IMR-90 (cell line): ENCODE data around the gene TRAF1. TPM values are rescaled to one million over a fixed set of nuclear protein-coding genes. Genes with fewer than 3 reads are reported as not detected.

ENCODE experiments used
- ATAC-seq: fragments of 200-7000 bp; cut with Tn5 transposase; 2 replicates; pipeline ENCODE4 v1.9.1; 2020; ENCODE audit warnings: low read depth, mild to moderate bottlenecking, moderate library complexity
- BruUV-seq: library from RNA; stranded (reverse); fragments of 400-500 nt; replicated peaks from 2 replicates; lab custom pipeline; 2021; lab: Mats Ljungman, UMichigan
- CTCF ChIA-PET: fragments of 300-600 bp; formaldehyde crosslinking; extraction: SDS; loops from one replicate; lab custom pipeline; 2021; ENCODE audit warnings: antibody characterized with exemption; lab: Yijun Ruan, JAX
- POLR2A ChIA-PET: fragments of 300-600 bp; sonication (Branson Sonifier 250); formaldehyde crosslinking; loops from one replicate; lab custom pipeline; 2022; ENCODE audit warnings: antibody characterized with exemption; ENCODE audit not compliant: unreplicated experiment; lab: Charles Lee
- DNase-seq: peaks from one replicate; pipeline ENCODE4 v3.0.0; 2013
- H2AFZ ChIP-seq: replicated peaks from 2 replicates; pipeline ENCODE3; 2013; ENCODE audit warnings: low read length, mild to moderate bottlenecking; ENCODE audit not compliant: poor library complexity
- H2AK5ac ChIP-seq: 2 replicates; pipeline ENCODE4 v1.6.1; 2013; ENCODE audit warnings: low read depth, low read length, inconsistent platforms
- H2AK9ac ChIP-seq: replicated peaks from 2 replicates; pipeline ENCODE3; 2013; ENCODE audit warnings: mild to moderate bottlenecking, low read depth, low read length, moderate library complexity; ENCODE audit not compliant: poor library complexity
- H2BK120ac ChIP-seq: 2 replicates; pipeline ENCODE4 v1.6.1; 2013; ENCODE audit warnings: low read depth, low read length, inconsistent platforms
- H2BK15ac ChIP-seq: 3 replicates; pipeline ENCODE4 v1.6.1; 2013; ENCODE audit warnings: low read depth, low read length, inconsistent platforms
- H2BK20ac ChIP-seq: 2 replicates; pipeline ENCODE4 v1.6.1; 2013; ENCODE audit warnings: low read depth, mild to moderate bottlenecking, inconsistent platforms, low read length, moderate library complexity
- H2BK5ac ChIP-seq: 2 replicates; pipeline ENCODE4 v1.6.1; 2013; ENCODE audit warnings: mild to moderate bottlenecking, low read depth, low read length, inconsistent platforms; ENCODE audit not compliant: poor library complexity, severe bottlenecking
- H3K14ac ChIP-seq: replicated peaks from 2 replicates; pipeline ENCODE4 v1.6.1; 2013; ENCODE audit warnings: low read depth, low read length, inconsistent platforms
- H3K18ac ChIP-seq: 2 replicates; pipeline ENCODE4 v1.6.1; 2013; ENCODE audit warnings: low read depth, low read length, control low read depth
- H3K23ac ChIP-seq: 2 replicates; pipeline ENCODE4 v1.6.1; 2013; ENCODE audit warnings: low read depth, low read length, inconsistent platforms
- H3K27ac ChIP-seq: 2 replicates; pipeline ENCODE4 v1.5.1; 2013; ENCODE audit warnings: mild to moderate bottlenecking, control low read depth, low read length; ENCODE audit not compliant: insufficient read depth
- H3K27me3 ChIP-seq: 2 replicates; pipeline ENCODE4 v1.6.1; 2013; ENCODE audit warnings: low read length; ENCODE audit not compliant: control insufficient read depth, insufficient read depth
- H3K36me3 ChIP-seq: 2 replicates; pipeline ENCODE4 v1.6.1; 2013; ENCODE audit warnings: low read length, mixed read lengths; ENCODE audit not compliant: control insufficient read depth, insufficient read depth
- H3K4ac ChIP-seq: 2 replicates; pipeline ENCODE4 v1.6.1; 2013; ENCODE audit warnings: low read depth, low read length, inconsistent platforms
- H3K4me1 ChIP-seq: 2 replicates; pipeline ENCODE4 v1.6.1; 2013; ENCODE audit warnings: low read length, mixed read lengths; ENCODE audit not compliant: control insufficient read depth, insufficient read depth
- H3K4me2 ChIP-seq: 2 replicates; pipeline ENCODE4 v1.6.1; 2013; ENCODE audit warnings: low read depth, mild to moderate bottlenecking, control low read depth, low read length, moderate library complexity
- H3K4me3 ChIP-seq: 2 replicates; pipeline ENCODE4 v1.5.1; 2013; ENCODE audit warnings: low read depth, mild to moderate bottlenecking, control low read depth, low read length, moderate library complexity; ENCODE audit not compliant: insufficient read depth
- H3K56ac ChIP-seq: 2 replicates; pipeline ENCODE4 v1.6.1; 2013; ENCODE audit warnings: low read length, inconsistent platforms; ENCODE audit not compliant: insufficient read depth; ENCODE audit errors: extremely low read depth
- H3K79me1 ChIP-seq, 2 experiments: 2 replicates each; pipeline ENCODE4 v1.6.1; 2013; ENCODE audit warnings: low read length in 2 of 2, inconsistent platforms in 1 of 2, low read depth in 1 of 2
- H3K9ac ChIP-seq: 2 replicates; pipeline ENCODE4 v1.6.1; 2013; ENCODE audit warnings: low read depth, low read length, control low read depth
- H3K9me1 ChIP-seq: 2 replicates; pipeline ENCODE4 v1.6.1; 2013; ENCODE audit warnings: low read length, inconsistent platforms; ENCODE audit not compliant: insufficient read depth
- H3K9me3 ChIP-seq: 2 replicates; pipeline ENCODE4 v1.6.1; 2013; ENCODE audit warnings: low read length; ENCODE audit not compliant: control insufficient read depth, insufficient read depth
- H4K20me1 ChIP-seq: 2 replicates; pipeline ENCODE4 v1.6.1; 2013; ENCODE audit warnings: low read length, inconsistent platforms; ENCODE audit not compliant: insufficient read depth
- H4K5ac ChIP-seq: 2 replicates; pipeline ENCODE4 v1.6.1; 2013; ENCODE audit warnings: mild to moderate bottlenecking, low read depth, low read length, control low read depth
- H4K8ac ChIP-seq, 2 experiments: 2 replicates each; pipeline ENCODE4 v1.6.1; 2013; ENCODE audit warnings: low read depth in 2 of 2, low read length in 2 of 2, control low read depth in 1 of 2, inconsistent platforms in 1 of 2
- H4K91ac ChIP-seq: 2 replicates; pipeline ENCODE4 v1.6.1; 2013; ENCODE audit warnings: low read depth, low read length, inconsistent platforms; ENCODE audit not compliant: insufficient read depth
- BHLHE40 ChIP-seq: fragments of 150-350 bp; IDR thresholded peaks from 2 replicates; pipeline ENCODE4 v1.6.1; 2016; ENCODE audit warnings: mild to moderate bottlenecking, low read depth, low read length
- CEBPB ChIP-seq: IDR thresholded peaks from 2 replicates; pipeline ENCODE4 v1.6.1; 2012; ENCODE audit warnings: low read depth, low read length, improper control_type of control experiment
- CTCF ChIP-seq: conservative IDR thresholded peaks from 2 replicates; pipeline ENCODE4 v1.5.1; 2012; ENCODE audit warnings: mild to moderate bottlenecking, low read depth, low read length, improper control_type of control experiment
- FOS ChIP-seq: fragments of 150-350 bp; IDR thresholded peaks from 2 replicates; pipeline ENCODE4 v1.6.1; 2016; ENCODE audit warnings: low read depth, low read length
- MAFK ChIP-seq: IDR thresholded peaks from 2 replicates; pipeline ENCODE4 v1.6.1; 2012; ENCODE audit warnings: low read depth, low read length, improper control_type of control experiment
- MXI1 ChIP-seq: IDR thresholded peaks from 2 replicates; pipeline ENCODE4 v1.6.1; 2012; ENCODE audit warnings: low read depth, mild to moderate bottlenecking, low read length, moderate library complexity, borderline replicate concordance
- NFE2L2 ChIP-seq: fragments of 150-350 bp; IDR thresholded peaks from 2 replicates; pipeline ENCODE4 v1.6.1; 2016; ENCODE audit warnings: low read depth, mild to moderate bottlenecking, low read length
- POLR2A ChIP-seq: IDR thresholded peaks from 2 replicates; pipeline ENCODE4 v1.6.1; 2012; ENCODE audit warnings: mild to moderate bottlenecking, low read depth, low read length
- RCOR1 ChIP-seq: IDR thresholded peaks from 2 replicates; pipeline ENCODE4 v1.6.1; 2012; ENCODE audit warnings: mild to moderate bottlenecking, low read length, improper control_type of control experiment; ENCODE audit not compliant: insufficient replicate concordance
- RFX5 ChIP-seq: IDR thresholded peaks from 2 replicates; pipeline ENCODE4 v1.8.0; 2012; ENCODE audit warnings: low read depth, mild to moderate bottlenecking, low read length, moderate library complexity
- SMC3 ChIP-seq: fragments of 150-350 bp; IDR thresholded peaks from 2 replicates; pipeline ENCODE4 v1.6.1; 2016; ENCODE audit warnings: low read depth, mild to moderate bottlenecking, antibody characterized with exemption, low read length, moderate library complexity
- WGBS, 2 experiments: methylation state at CpG; one replicate each; pipeline versions ENCODE4 v1.1.5 to v1.1.7; 2013; ENCODE audit warnings: missing lambda C conversion rate in 2 of 2; ENCODE audit not compliant: insufficient read length in 1 of 2; ENCODE audit errors: extremely low coverage in 2 of 2; 5-methylcytosine and 5-hydroxymethylcytosine counted together
- dilution Hi-C: fragments of 300-500 bp; cut with HindIII; formaldehyde crosslinking; loops from one replicate; pipeline ENCODE4 v1.14.3; 2018; ENCODE audit warnings: low sequenced_read_pairs; ENCODE audit not compliant: unreplicated experiment
- in situ Hi-C: fragments of 300-500 bp; cut with MboI; formaldehyde crosslinking; loops from 3 replicates; pipeline ENCODE4 v1.14.3; 2019; ENCODE audit warnings: low sequenced_read_pairs, inconsistent platforms, mixed read lengths
- intact Hi-C: fragments of 100-400 bp; cut with micrococcal nuclease; formaldehyde crosslinking; loops from 2 replicates; pipeline ENCODE4 v1.10.0; 2022
- polyA plus RNA-seq, 3 experiments: library from polyadenylated mRNA; depleted of rRNA; stranded (reverse); fragments of >200 nt; gene quantifications; 2 replicates each; pipeline ENCODE4 v1.2.3, GENCODE V29; 2012; ENCODE audit warnings: low replicate concordance in 1 of 3
- total RNA-seq: library from RNA; depleted of rRNA; stranded (reverse); fragments of >200 nt; gene quantifications from 2 replicates; pipeline ENCODE4 v1.2.3, GENCODE V29; 2012
- TF ChIP-seq, protein P1 (sequence below): fragments of 150-350 bp; IDR thresholded peaks from 2 replicates; pipeline ENCODE4 v1.6.1; 2016; ENCODE audit warnings: low read depth, mild to moderate bottlenecking, low read length, moderate library complexity, borderline replicate concordance

The TRAF1 gene
- total and polyA plus RNA-seq, 2 of the 4 experiments (the other 2 are of a cell fraction) = 3.9 to 4.1 TPM

GRCh38 chr9:120867676-120868338, 58.8 kb downstream of the TRAF1 start (continued):
- TF ChIP-seq CTCF (no peak), MXI1 (no peak)

DNA sequence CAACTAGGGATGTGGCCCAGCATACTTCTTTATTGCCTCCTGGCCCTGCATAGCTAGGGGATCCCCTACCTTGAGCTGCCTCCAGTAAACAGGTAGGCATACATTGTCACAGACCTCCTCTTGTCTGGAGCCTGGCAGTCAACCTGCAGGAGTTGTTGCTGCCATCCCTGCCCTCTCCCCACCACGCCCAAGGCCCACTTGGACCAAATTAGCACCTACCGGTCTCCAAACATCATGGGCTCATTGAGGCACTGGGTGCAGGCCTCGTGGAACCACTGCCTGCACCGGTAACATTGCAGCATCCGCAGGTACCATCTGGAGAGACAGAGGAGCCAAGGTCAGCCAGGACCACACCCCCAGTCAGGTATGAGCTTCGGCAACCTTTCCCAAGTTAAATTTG, 59.9 kb downstream of the TRAF1 start:
- Histone ChIP-seq H4K91ac (no peak overlapping the region), H3K36me3 (peaks cover 30% of the 10 kb centered on the region), H2BK120ac (no peak overlapping the region), H2AFZ (no peak overlapping the region), H4K8ac (no peak overlapping the region), H3K18ac (no peak overlapping the region), H3K79me1 (peaks cover 7 to 33% of the 10 kb centered on the region in 2 experiments), H3K23ac (no peak overlapping the region), H2AK9ac (peak overlapping the region; percentile 6), H3K27ac (no peak overlapping the region), H2BK5ac (no peak overlapping the region), H2BK20ac (no peak overlapping the region), H3K4ac (no peak overlapping the region), H3K4me3 (no peak overlapping the region), H3K9me1 (peaks cover 18% of the 10 kb centered on the region), H3K27me3 (no peaks in the 10 kb centered on the region), H3K56ac (no peak overlapping the region), H3K4me1 (peaks cover 8% of the 10 kb centered on the region), H3K14ac (no peak overlapping the region), H4K20me1 (no peaks in the 10 kb centered on the region), H4K5ac (no peak overlapping the region), H3K9ac (no peak overlapping the region), H3K4me2 (no peak overlapping the region), H3K9me3 (no peaks in the 10 kb centered on the region), H2BK15ac (no peak overlapping the region), H2AK5ac (no peak overlapping the region)
- 97% methylated on average over 5 of the region's 6 CpGs; no CpG with 5 or more reads in 1 of the 2 experiments for WGBS, 2 experiments
- no TSS peak for BruUV-seq
- CTCF ChIA-PET = no interaction called here
- in situ Hi-C loops (no loop called here), intact Hi-C loops (loop anchor here (2.0 kb wide), 1 partner anchor 22 kb away; no protein-coding TSS in a partner anchor), dilution Hi-C loops (no loop called here)
- no peak for ATAC-seq
- DNase-seq = no peak
- POLR2A ChIA-PET = no interaction called here
- TF ChIP-seq CTCF (no peak), SMC3 (no peak), CEBPB (no peak), RCOR1 (no peak), POLR2A (no peak), FOS (no peak), NFE2L2 (no peak), BHLHE40 (no peak), MAFK (no peak), RFX5 (no peak), MXI1 (no peak)
- TF ChIP-seq, protein P1, sequence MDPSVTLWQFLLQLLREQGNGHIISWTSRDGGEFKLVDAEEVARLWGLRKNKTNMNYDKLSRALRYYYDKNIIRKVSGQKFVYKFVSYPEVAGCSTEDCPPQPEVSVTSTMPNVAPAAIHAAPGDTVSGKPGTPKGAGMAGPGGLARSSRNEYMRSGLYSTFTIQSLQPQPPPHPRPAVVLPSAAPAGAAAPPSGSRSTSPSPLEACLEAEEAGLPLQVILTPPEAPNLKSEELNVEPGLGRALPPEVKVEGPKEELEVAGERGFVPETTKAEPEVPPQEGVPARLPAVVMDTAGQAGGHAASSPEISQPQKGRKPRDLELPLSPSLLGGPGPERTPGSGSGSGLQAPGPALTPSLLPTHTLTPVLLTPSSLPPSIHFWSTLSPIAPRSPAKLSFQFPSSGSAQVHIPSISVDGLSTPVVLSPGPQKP = no peak
